GM12878 (cell line): ENCODE measurements around the gene NOS3. TPM values are rescaled to one million over a fixed set of nuclear protein-coding genes. Genes with fewer than 3 reads are reported as not detected.

Source experiments
- ATAC-seq: fragments of 200-7000 bp; cut with Tn5 transposase; 3 replicates; pipeline ENCODE4 v1.9.1; 2020; ENCODE audit warnings: mild to moderate bottlenecking, moderate library complexity
- BruUV-seq: library from RNA; stranded (reverse); fragments of 400-500 nt; replicated peaks from 2 replicates; lab custom pipeline; 2021; lab: Mats Ljungman, UMichigan
- CTCF ChIA-PET: fragments of 300-600 bp; sonication (Branson Sonifier 250); formaldehyde crosslinking; extraction: SDS; loops from one replicate; lab custom pipeline; 2021; ENCODE audit warnings: inconsistent platforms; lab: Yijun Ruan, JAX
- POLR2A ChIA-PET: fragments of 350-600 bp; formaldehyde crosslinking; extraction: SDS; loops from one replicate; lab custom pipeline; 2021; ENCODE audit warnings: inconsistent platforms; lab: Charles Lee
- RAD21 ChIA-PET: fragments of 300-600 bp; sonication (Branson Sonifier 250); formaldehyde crosslinking; loops from one replicate; lab custom pipeline; 2023; ENCODE audit warnings: antibody characterized with exemption; ENCODE audit not compliant: unreplicated experiment; lab: Charles Lee
- SMC1A ChIA-PET: fragments of 300-600 bp; sonication (Branson Sonifier 250); formaldehyde crosslinking; loops from one replicate; lab custom pipeline; 2023; ENCODE audit not compliant: unreplicated experiment, uncharacterized antibody; lab: Charles Lee
- DNase-seq: peaks from one replicate; pipeline ENCODE4 v3.0.0-alpha.2; 2011; ENCODE audit warnings: low read depth, low spot score
- FAIRE-seq: peaks from 3 replicates; lab custom pipeline; 2011; peaks lifted over from hg19 to GRCh38; lab: Jason Lieb, UNC
- H2AFZ ChIP-seq: 2 replicates; pipeline ENCODE4 v1.6.0; 2011; ENCODE audit warnings: low read depth, low read length, control low read depth; ENCODE audit not compliant: control insufficient read depth
- H3K27ac ChIP-seq: 2 replicates; pipeline ENCODE4 v1.5.1; 2011; ENCODE audit warnings: control low read depth; ENCODE audit not compliant: control insufficient read depth, insufficient read depth
- H3K27me3 ChIP-seq, 2 experiments: replicated peaks in 1 of 2; 2 replicates each; pipeline versions ENCODE4 v1.6.0 to v1.6.1; 2011; ENCODE audit warnings: low read length in 1 of 2; ENCODE audit not compliant: control insufficient read depth in 2 of 2, insufficient read depth in 2 of 2
- H3K36me3 ChIP-seq, 2 experiments: 2 replicates each; pipeline ENCODE4 v1.5.1; 2011; ENCODE audit warnings: low read length in 1 of 2; ENCODE audit not compliant: control insufficient read depth in 2 of 2, insufficient read depth in 2 of 2
- H3K4me1 ChIP-seq: 2 replicates; pipeline ENCODE4 v1.6.1; 2011; ENCODE audit warnings: mild to moderate bottlenecking, low read length, moderate library complexity, mixed read lengths; ENCODE audit not compliant: control insufficient read depth, insufficient read depth
- H3K4me2 ChIP-seq: 2 replicates; pipeline ENCODE4 v1.6.0; 2011; ENCODE audit warnings: control low read depth; ENCODE audit not compliant: control insufficient read depth, insufficient read depth
- H3K4me3 ChIP-seq: fragments of 200-600 bp; sonication (generic); 2 replicates; pipeline ENCODE4 v1.5.1; 2016
- H3K79me2 ChIP-seq: 2 replicates; pipeline ENCODE4 v1.6.0; 2011; ENCODE audit warnings: low read length; ENCODE audit not compliant: control insufficient read depth, insufficient read depth
- H3K9ac ChIP-seq: 2 replicates; pipeline ENCODE4 v1.8.0; 2011; ENCODE audit warnings: low read length, control low read depth, mixed read lengths; ENCODE audit not compliant: control insufficient read depth, insufficient read depth
- H3K9me3 ChIP-seq: replicated peaks from 3 replicates; pipeline ENCODE4 v1.5.1; 2011; ENCODE audit warnings: mild to moderate bottlenecking, low read length; ENCODE audit not compliant: control insufficient read depth, insufficient read depth
- H4K20me1 ChIP-seq: 2 replicates; pipeline ENCODE4 v1.6.0; 2011; ENCODE audit not compliant: control insufficient read depth, insufficient read depth
- ELK1 ChIP-seq: IDR thresholded peaks from 2 replicates; pipeline ENCODE4 v1.6.1; 2012; ENCODE audit warnings: low read depth, low read length, improper control_type of control experiment
- ETV6 ChIP-seq, 2 experiments: fragments of 450-650 bp in 1 of 2; IDR thresholded peaks in 1 of 2; conservative IDR thresholded peaks in 1 of 2; 2 replicates each; pipeline ENCODE4 v1.6.1; 2014; ENCODE audit warnings: antibody characterized with exemption in 1 of 2, borderline replicate concordance in 1 of 2, low read depth in 1 of 2, mild to moderate bottlenecking in 1 of 2, moderate library complexity in 1 of 2
- FOS ChIP-seq: IDR thresholded peaks from 3 replicates; pipeline ENCODE4 v1.6.1; 2011; ENCODE audit warnings: borderline replicate concordance; ENCODE audit not compliant: insufficient read length; ENCODE audit errors: extremely low read depth
- HDAC2 ChIP-seq: fragments of 200-600 bp; sonication (generic); IDR thresholded peaks from 2 replicates; pipeline ENCODE4 v1.6.1; 2017
- HDAC6 ChIP-seq: fragments of 200-600 bp; sonication (generic); IDR thresholded peaks from one replicate; pipeline ENCODE4 v1.8.0; 2017; ENCODE audit warnings: antibody characterized with exemption; ENCODE audit not compliant: unreplicated experiment
- HDGF ChIP-seq: fragments of 450-650 bp; IDR thresholded peaks from 2 replicates; pipeline ENCODE4 v1.6.1; 2016; ENCODE audit warnings: antibody characterized with exemption
- JUNB ChIP-seq: IDR thresholded peaks from 2 replicates; pipeline ENCODE4 v1.6.1; 2016; ENCODE audit warnings: antibody characterized with exemption, mild to moderate bottlenecking
- JUND ChIP-seq: IDR thresholded peaks from 2 replicates; pipeline ENCODE4 v1.6.1; 2012; ENCODE audit warnings: low read depth, mild to moderate bottlenecking, low read length, improper control_type of control experiment, moderate library complexity
- KDM1A ChIP-seq: fragments of 200-600 bp; sonication (generic); IDR thresholded peaks from 2 replicates; pipeline ENCODE4 v1.6.1; 2016; ENCODE audit warnings: borderline replicate concordance
- KLF5 ChIP-seq: fragments of 450-650 bp; IDR thresholded peaks from 2 replicates; pipeline ENCODE4 v1.6.1; 2014; ENCODE audit warnings: mild to moderate bottlenecking; ENCODE audit not compliant: partially characterized antibody
- PAX8 ChIP-seq: fragments of 450-650 bp; IDR thresholded peaks from 2 replicates; pipeline ENCODE4 v1.6.1; 2017; ENCODE audit warnings: mild to moderate bottlenecking, moderate library complexity
- RCOR1 ChIP-seq: conservative IDR thresholded peaks from 2 replicates; pipeline ENCODE4 v1.6.1; 2012; ENCODE audit warnings: low read depth, low read length, improper control_type of control experiment
- RELA ChIP-seq: fragments of 450-650 bp; IDR thresholded peaks from 2 replicates; pipeline ENCODE4 v1.8.0; 2014; ENCODE audit warnings: borderline replicate concordance; ENCODE audit not compliant: partially characterized antibody
- RELB ChIP-seq: fragments of 450-650 bp; IDR thresholded peaks from 2 replicates; pipeline ENCODE4 v1.6.1; 2017; ENCODE audit warnings: low read depth, mild to moderate bottlenecking, moderate library complexity
- STAT3 ChIP-seq: IDR thresholded peaks from 2 replicates; pipeline ENCODE4 v1.6.1; 2011; ENCODE audit warnings: low read depth, low read length, improper control_type of control experiment
- USF2 ChIP-seq: IDR thresholded peaks from 2 replicates; pipeline ENCODE4 v1.6.1; 2011; ENCODE audit warnings: low read depth, low read length, improper control_type of control experiment, borderline replicate concordance
- ZBTB33 ChIP-seq: fragments of 450-650 bp; IDR thresholded peaks from 2 replicates; pipeline ENCODE4 v1.6.1; 2017; ENCODE audit warnings: mild to moderate bottlenecking
- ZNF384 ChIP-seq: IDR thresholded peaks from 2 replicates; pipeline ENCODE4 v1.6.1; 2012; ENCODE audit warnings: low read depth, mild to moderate bottlenecking, low read length, improper control_type of control experiment, borderline replicate concordance
- WGBS: methylation state at CpG from one replicate; pipeline ENCODE4 v1.1.6; 2016; ENCODE audit warnings: low lambda C conversion rate; ENCODE audit not compliant: insufficient replicate concordance, insufficient coverage; ENCODE audit errors: missing lambda C conversion rate; 5-methylcytosine and 5-hydroxymethylcytosine counted together
- in situ Hi-C: fragments of 300-500 bp; cut with MboI; formaldehyde crosslinking; loops from 9 replicates; pipeline ENCODE4 v1.14.3; 2018; ENCODE audit warnings: mixed read lengths
- intact Hi-C: fragments of 100-400 bp; cut with micrococcal nuclease; formaldehyde crosslinking; loops from one replicate; pipeline ENCODE4 v1.14.2; 2022; ENCODE audit not compliant: unreplicated experiment
- polyA plus RNA-seq, 11 experiments: library from polyadenylated mRNA; depleted of rRNA in 4 of 11; unstranded in 6 of 11; stranded (reverse) in 5 of 11; fragments of >200 nt; fragmentation: Nextera tagmentation in 4 of 11; fragmentation: Illumina TruSeq in 1 of 11; extraction: Ambion mirVana in 4 of 11; extraction: Trizol in 1 of 11; gene quantifications; 1 replicate in 1 of 11; 2 replicates in 10 of 11; pipeline versions ENCODE4 v1.2.1 to v1.2.3, GENCODE V29; 2011 to 2016; ENCODE audit warnings: inconsistent platforms in 2 of 11, missing spikeins in 2 of 11, low read depth in 1 of 11
- total RNA-seq, 4 experiments: library from RNA; depleted of rRNA in 3 of 4; stranded (reverse); fragments of >200 nt in 3 of 4; fragmentation: Illumina TruSeq in 1 of 4; extraction: Trizol in 1 of 4; gene quantifications; 2 replicates each; pipeline versions ENCODE4 v1.2.1 to v1.2.3, GENCODE V29; 2013 to 2021

NOS3 gene
- total and polyA plus RNA-seq, 10 of the 15 experiments (the other 5 are each of a cell fraction or from before 2014, with no cell fraction given), result 0.06 to 0.92 (median 0.30) TPM; not detected in 3

- Histone ChIP-seq H3K4me2 (peak overlapping the region; percentile 98), H3K27me3 (no peaks in the 10 kb centered on the region), H4K20me1 (no peaks in the 10 kb centered on the region), H3K4me3 (peak overlapping the region; percentile 99), H3K36me3 (no peaks in the 10 kb centered on the region), H3K79me2 (peaks cover 21% of the 10 kb centered on the region), H3K9me3 (no peaks in the 10 kb centered on the region), H3K9ac (peak overlapping the region; percentile 86), H3K27ac (peak overlapping the region; percentile 88), H3K4me1 (peaks cover 24% of the 10 kb centered on the region), H2AFZ (peak overlapping the region; percentile 92)
- POLR2A ChIA-PET, result interaction anchor here (0.5 to 1.4 kb wide), 6 partner anchors 23 to 137 kb away, joined by 3 to 9 read pairs (median 4); partner anchors contain the start of genes AGAP3, FASTK and TMUB1
- DNase-seq (peak; percentile 95), ATAC-seq (peak; percentile 93), FAIRE-seq (peak; percentile 100)
- RAD21 ChIA-PET, result no interaction called here
- WGBS, result under 1% methylated on average over 46 of the region's 46 CpGs
- SMC1A ChIA-PET, result interaction anchor here (1.0 kb wide), 3 partner anchors 25 to 29 kb away, joined by 3 to 5 read pairs (median 3); partner anchors contain the start of gene TMUB1
- BruUV-seq, result TSS peak; percentile 80
- intact Hi-C loops (loop anchor here (1.0 to 2.0 kb wide), 4 partner anchors 22 to 53 kb away; partner anchors contain the start of genes ABCB8 and FASTK), in situ Hi-C loops (no loop called here)
- CTCF ChIA-PET, result interaction anchor here (0.6 to 1.6 kb wide), 7 partner anchors 22 to 252 kb away, joined by 3 to 8 read pairs (median 3); partner anchors contain the start of genes ABCB8, FASTK and TMUB1
- TF ChIP-seq USF2 (no peak), STAT3 (no peak), RELA (peak; percentile 29), KLF5 (no peak), RELB (peak; percentile 69), FOS (no peak), HDAC6 (no peak), ETV6 (conservative IDR thresholded peaks at IDR 0.05 in 1 of 2, IDR thresholded peaks at IDR 0.05 in 1 of 2; ENCODE audit: borderline replicate concordance in 1 of 2, low read depth in 1 of 2) (no peak), PAX8 (no peak), ZNF384 (no peak), JUND (no peak), HDGF (0 out of 2 replicates have a peak, but pooled peaks have one; percentile 64), KDM1A (no peak), ELK1 (peak; percentile 43; the same call in 1 of the 2 replicates), JUNB (no peak), RCOR1 (no peak), ZBTB33 (no peak), HDAC2 (no peak)
Observed at GRCh38 chr7:151057989-151058780, 67.4 kb downstream of the NOS3 start.
